BLaER1 (cell line): ENCODE measurements around the gene MRRF.

Source experiments
- H3K27ac ChIP-seq: shearing (Covaris generic); formaldehyde crosslinking; 2 replicates; pipeline ENCODE4 v1.8.1; 2022
- H3K27me3 ChIP-seq: shearing (Covaris generic); formaldehyde crosslinking; 2 replicates; pipeline ENCODE4 v1.8.1; 2022
- H3K36me3 ChIP-seq: shearing (Covaris generic); formaldehyde crosslinking; 2 replicates; pipeline ENCODE4 v1.8.1; 2022
- H3K4me1 ChIP-seq: shearing (Covaris generic); formaldehyde crosslinking; 2 replicates; pipeline ENCODE4 v1.8.1; 2022
- H3K4me2 ChIP-seq: shearing (Covaris generic); formaldehyde crosslinking; 2 replicates; pipeline ENCODE4 v1.8.1; 2022
- H3K4me3 ChIP-seq: shearing (Covaris generic); formaldehyde crosslinking; 2 replicates; pipeline ENCODE4 v1.8.1; 2022
- H3K9ac ChIP-seq: shearing (Covaris generic); formaldehyde crosslinking; 2 replicates; pipeline ENCODE4 v1.8.1; 2022
- H3K9me3 ChIP-seq: shearing (Covaris generic); formaldehyde crosslinking; 2 replicates; pipeline ENCODE4 v1.8.1; 2022
- H4K20me1 ChIP-seq: shearing (Covaris generic); formaldehyde crosslinking; 2 replicates; pipeline ENCODE4 v1.8.1; 2022
- Cebpa-rat ChIP-seq: shearing (Covaris generic); IDR thresholded peaks from 2 replicates; pipeline ENCODE4 v1.8.1; 2022

The MRRF gene

GRCh38 chr9:122219856-122220672 is 44.6 kb upstream of the MRRF start:
- H3K4me1 ChIP-seq = peaks cover 62% of the 10 kb centered on the region
- no peaks in the 10 kb centered on the region for H3K36me3 ChIP-seq
- H3K27me3 ChIP-seq = peaks cover 77% of the 10 kb centered on the region
- H3K27ac ChIP-seq = no peak overlapping the region
- H4K20me1 ChIP-seq = peaks cover 31% of the 10 kb centered on the region
- H3K9me3 ChIP-seq = no peaks in the 10 kb centered on the region; the same call in 1 of the 2 replicates
- H3K4me2 ChIP-seq = peak overlapping the region; percentile 95
- no peak overlapping the region for H3K9ac ChIP-seq
- no peak for TF ChIP-seq Cebpa-rat
- H3K4me3 ChIP-seq = peak overlapping the region; percentile 58; the same call in 1 of the 2 replicates

- H3K4me3 ChIP-seq = 0 out of 2 replicates have a peak overlapping the region, but pooled peaks have one; percentile 16
- H4K20me1 ChIP-seq = peaks cover 31% of the 10 kb centered on the region
- no peak for TF ChIP-seq Cebpa-rat
- H3K36me3 ChIP-seq = no peaks in the 10 kb centered on the region
- H3K9me3 ChIP-seq = peaks cover under 1% of the 10 kb centered on the region; the same call in 1 of the 2 replicates
- H3K27me3 ChIP-seq = peaks cover 78% of the 10 kb centered on the region
- H3K4me2 ChIP-seq = peak overlapping the region; percentile 95
- peaks cover 62% of the 10 kb centered on the region for H3K4me1 ChIP-seq
- no peak overlapping the region for H3K27ac ChIP-seq
- H3K9ac ChIP-seq = no peak overlapping the region; the same call in 1 of the 2 replicates
Measured at GRCh38 chr9:122220673-122221182, 44.0 kb upstream of the MRRF start.

- no peak for TF ChIP-seq Cebpa-rat
- no peak overlapping the region for H3K27ac ChIP-seq
- peak overlapping the region; percentile 95 for H3K4me2 ChIP-seq
- H4K20me1 ChIP-seq = peaks cover 33% of the 10 kb centered on the region
- H3K27me3 ChIP-seq = peaks cover 79% of the 10 kb centered on the region
- peaks cover 6% of the 10 kb centered on the region; the same call in 1 of the 2 replicates for H3K9me3 ChIP-seq
- peak overlapping the region; percentile 16; the same call in 1 of the 2 replicates for H3K4me3 ChIP-seq
- H3K36me3 ChIP-seq = no peaks in the 10 kb centered on the region
- H3K9ac ChIP-seq = no peak overlapping the region; the same call in 1 of the 2 replicates
- peaks cover 62% of the 10 kb centered on the region for H3K4me1 ChIP-seq
Measured at GRCh38 chr9:122221183-122221811, 43.4 kb upstream of the MRRF start.

GRCh38 chr9:122222791-122223190 is 41.9 kb upstream of the MRRF start:
- Histone ChIP-seq H3K36me3 (no peaks in the 10 kb centered on the region), H3K4me3 (no peak overlapping the region), H4K20me1 (peaks cover 38% of the 10 kb centered on the region), H3K4me2 (0 out of 2 replicates have a peak overlapping the region, but pooled peaks have one; percentile 17), H3K4me1 (peaks cover 53% of the 10 kb centered on the region), H3K27ac (no peak overlapping the region), H3K9me3 (peaks cover 8% of the 10 kb centered on the region; the same call in 1 of the 2 replicates), H3K9ac (no peak overlapping the region), H3K27me3 (peaks cover 83% of the 10 kb centered on the region)
- no peak for TF ChIP-seq Cebpa-rat

GRCh38 chr9:122223435-122223834 is 41.2 kb upstream of the MRRF start:
- H3K36me3 ChIP-seq = no peaks in the 10 kb centered on the region
- peaks cover 82% of the 10 kb centered on the region for H3K27me3 ChIP-seq

GRCh38 chr9:122225312-122226141 is 39.2 kb upstream of the MRRF start:
- no peak overlapping the region for H3K27ac ChIP-seq
- H3K9ac ChIP-seq = no peak overlapping the region
- no peak overlapping the region for H3K4me2 ChIP-seq
- no peak overlapping the region for H3K4me3 ChIP-seq
- peaks cover 8% of the 10 kb centered on the region; the same call in 1 of the 2 replicates for H3K9me3 ChIP-seq
- TF ChIP-seq Cebpa-rat = no peak
- peaks cover 81% of the 10 kb centered on the region for H3K27me3 ChIP-seq
- peaks cover 19% of the 10 kb centered on the region; the same call in 1 of the 2 replicates for H4K20me1 ChIP-seq
- H3K36me3 ChIP-seq = no peaks in the 10 kb centered on the region
- peaks cover 39% of the 10 kb centered on the region for H3K4me1 ChIP-seq

More at GRCh38 chr9:122223435-122223834, 41.2 kb upstream of the MRRF start:
- Histone ChIP-seq H4K20me1 (peaks cover 31% of the 10 kb centered on the region), H3K27ac (no peak overlapping the region), H3K9me3 (peaks cover 8% of the 10 kb centered on the region; the same call in 1 of the 2 replicates), H3K4me3 (no peak overlapping the region), H3K4me2 (no peak overlapping the region), H3K9ac (no peak overlapping the region), H3K4me1 (peaks cover 51% of the 10 kb centered on the region)
- no peak for TF ChIP-seq Cebpa-rat

- H3K27me3 ChIP-seq = peaks cover 78% of the 10 kb centered on the region
- no peak for TF ChIP-seq Cebpa-rat
- H3K9ac ChIP-seq = no peak overlapping the region
- H3K4me3 ChIP-seq = no peak overlapping the region
- H4K20me1 ChIP-seq = peaks cover 18% of the 10 kb centered on the region; the same call in 1 of the 2 replicates
- H3K4me2 ChIP-seq = no peak overlapping the region
- no peak overlapping the region for H3K27ac ChIP-seq
- H3K4me1 ChIP-seq = peaks cover 32% of the 10 kb centered on the region
- H3K9me3 ChIP-seq = peaks cover 8% of the 10 kb centered on the region; the same call in 1 of the 2 replicates
- H3K36me3 ChIP-seq = no peaks in the 10 kb centered on the region
Measured at GRCh38 chr9:122226142-122226757, 38.4 kb upstream of the MRRF start.

- Histone ChIP-seq H3K27me3 (peaks cover 70% of the 10 kb centered on the region), H3K4me2 (no peak overlapping the region)
Measured at GRCh38 chr9:122226758-122227574, 37.7 kb upstream of the MRRF start.

More at GRCh38 chr9:122226758-122227574, 37.7 kb upstream of the MRRF start:
- no peak overlapping the region for H3K4me3 ChIP-seq
- no peaks in the 10 kb centered on the region for H3K36me3 ChIP-seq
- H3K4me1 ChIP-seq = peaks cover 26% of the 10 kb centered on the region
- TF ChIP-seq Cebpa-rat = no peak
- H3K27ac ChIP-seq = no peak overlapping the region
- H3K9me3 ChIP-seq = peaks cover 8% of the 10 kb centered on the region; the same call in 1 of the 2 replicates
- H4K20me1 ChIP-seq = peaks cover 18% of the 10 kb centered on the region; the same call in 1 of the 2 replicates
- H3K9ac ChIP-seq = no peak overlapping the region
